Adipose tissue (tissue), 3 donors: ENCODE data around the gene IFNGR2. TPM values are rescaled to one million over a fixed set of nuclear protein-coding genes. Genes with fewer than 3 reads are reported as not detected.
"Not testable (repeated sequence)": the region's sequence is repeated elsewhere in the genome, so short reads cannot be mapped to it uniquely, and the experiment has no call there.

Experiments used
- H3K27ac ChIP-seq: one replicate; pipeline ENCODE4 v1.5.1; 2013; ENCODE audit warnings: low read depth, low read length
- WGBS, 3 donors: extraction: QIAGEN DNeasy Blood & Tissue Kit; methylation state at CpG; one replicate each; pipeline ENCODE4 v1.1.7; 2013; 5-methylcytosine and 5-hydroxymethylcytosine counted together
- polyA plus RNA-seq, 3 donors: library from polyadenylated mRNA; stranded (reverse); fragments of 200-250 nt; gene quantifications; one replicate each; pipeline ENCODE4 v1.2.3, GENCODE V29; 2013
- donor health status: healthy with polysubstance abuse.
- donor health status: Bipolar disorder and iron deficiency.
- donor health status: healthy.

IFNGR2 gene
- polyA plus RNA-seq, 3 donors = 16.8 to 125 (median 87.6) TPM

- WGBS, 3 donors = 13 to 19% (median 18%) methylated on average over 4 of the region's 4 CpGs
These were observed 28.6 kb upstream of the IFNGR2 start for GRCh38 chr21:33374450-33375096.

GRCh38 chr21:33375101-33375644 lies 28.0 kb upstream of the IFNGR2 start:
- H3K27ac ChIP-seq = no peak overlapping the region
- 62 to 70% (median 69%) methylated on average over 5 of the region's 5 CpGs for WGBS, 3 donors

More at GRCh38 chr21:33374450-33375096, 28.6 kb upstream of the IFNGR2 start:
- H3K27ac ChIP-seq = no peak overlapping the region

- H3K27ac ChIP-seq = no peak overlapping the region
- WGBS, 3 donors = 81 to 93% (median 90%) methylated on average over 6 of the region's 6 CpGs
These were observed 25.8 kb upstream of the IFNGR2 start for GRCh38 chr21:33377221-33377920.

GRCh38 chr21:33378081-33378480 lies 25.1 kb upstream of the IFNGR2 start:
- no peak overlapping the region for H3K27ac ChIP-seq
- 91 to 95% (median 94%) methylated on average over 9 of the region's 9 CpGs for WGBS, 3 donors

- WGBS, 3 donors = 5 to 58% (median 27%) methylated on average over 1 of the region's 1 CpG
These were observed 23.3 kb upstream of the IFNGR2 start for GRCh38 chr21:33379934-33380333.

GRCh38 chr21:33380483-33380998 lies 22.7 kb upstream of the IFNGR2 start:
- WGBS, 3 donors = 11 to 63% (median 14%) methylated on average over 11 of the region's 11 CpGs
- H3K27ac ChIP-seq = peak overlapping the region; percentile 72

More at GRCh38 chr21:33379934-33380333, 23.3 kb upstream of the IFNGR2 start:
- peak overlapping the region; percentile 72 for H3K27ac ChIP-seq

GRCh38 chr21:33381381-33381780 lies 21.8 kb upstream of the IFNGR2 start:
- 87 to 97% (median 93%) methylated on average over 6 of the region's 6 CpGs for WGBS, 3 donors
- not testable (repeated sequence) for H3K27ac ChIP-seq

- H3K27ac ChIP-seq = peak overlapping the region; percentile 79
- 13 to 32% (median 25%) methylated on average over 20 of the region's 20 CpGs for WGBS, 3 donors
These were observed 19.9 kb upstream of the IFNGR2 start for GRCh38 chr21:33383056-33383888.

GRCh38 chr21:33384841-33385331 lies 18.3 kb upstream of the IFNGR2 start:
- H3K27ac ChIP-seq = no peak overlapping the region
- 65 to 78% (median 74%) methylated on average over 17 of the region's 17 CpGs for WGBS, 3 donors

GRCh38 chr21:33386222-33386784 lies 16.9 kb upstream of the IFNGR2 start:
- no peak overlapping the region for H3K27ac ChIP-seq
- WGBS, 3 donors = 73 to 85% (median 84%) methylated on average over 6 of the region's 6 CpGs

- 86 to 95% (median 93%) methylated on average over 6 of the region's 6 CpGs for WGBS, 3 donors
These were observed 15.9 kb upstream of the IFNGR2 start for GRCh38 chr21:33387294-33387693.

GRCh38 chr21:33388188-33388587 lies 15.0 kb upstream of the IFNGR2 start:
- H3K27ac ChIP-seq = no peak overlapping the region
- 59 to 87% (median 69%) methylated on average over 4 of the region's 4 CpGs for WGBS, 3 donors

More at GRCh38 chr21:33387294-33387693, 15.9 kb upstream of the IFNGR2 start:
- H3K27ac ChIP-seq = no peak overlapping the region

GRCh38 chr21:33390479-33390878 lies 12.7 kb upstream of the IFNGR2 start:
- H3K27ac ChIP-seq = no peak overlapping the region
- WGBS, 3 donors = 75 to 90% (median 89%) methylated on average over 5 of the region's 5 CpGs

GRCh38 chr21:33391656-33392055 lies 11.6 kb upstream of the IFNGR2 start:
- H3K27ac ChIP-seq = no peak overlapping the region
- WGBS, 3 donors = 63 to 86% (median 67%) methylated on average over 6 of the region's 6 CpGs

- H3K27ac ChIP-seq = no peak overlapping the region
- 76 to 88% (median 80%) methylated on average over 11 of the region's 11 CpGs for WGBS, 3 donors
These were observed 10.8 kb upstream of the IFNGR2 start for GRCh38 chr21:33392284-33392985.

- H3K27ac ChIP-seq = no peak overlapping the region
- WGBS, 3 donors = 39 to 70% (median 55%) methylated on average over 5 of the region's 5 CpGs
These were observed 9.9 kb upstream of the IFNGR2 start for GRCh38 chr21:33393348-33393747.

- WGBS, 3 donors = 48 to 84% (median 70%) methylated on average over 8 of the region's 8 CpGs
These were observed 9.0 kb upstream of the IFNGR2 start for GRCh38 chr21:33394260-33394659.

More at GRCh38 chr21:33394260-33394659, 9.0 kb upstream of the IFNGR2 start:
- H3K27ac ChIP-seq = peak overlapping the region; percentile 39
